ENCODE results near the gene PKD2L1. TPM values are rescaled to one million over a fixed set of nuclear protein-coding genes. Genes with fewer than 3 reads are reported as not detected.

PKD2L1 gene
- total and polyA plus RNA-seq, 2 donors (not counting 1 experiment from before 2014, with no cell fraction given), result 0.37 TPM; not detected in 1

DNA sequence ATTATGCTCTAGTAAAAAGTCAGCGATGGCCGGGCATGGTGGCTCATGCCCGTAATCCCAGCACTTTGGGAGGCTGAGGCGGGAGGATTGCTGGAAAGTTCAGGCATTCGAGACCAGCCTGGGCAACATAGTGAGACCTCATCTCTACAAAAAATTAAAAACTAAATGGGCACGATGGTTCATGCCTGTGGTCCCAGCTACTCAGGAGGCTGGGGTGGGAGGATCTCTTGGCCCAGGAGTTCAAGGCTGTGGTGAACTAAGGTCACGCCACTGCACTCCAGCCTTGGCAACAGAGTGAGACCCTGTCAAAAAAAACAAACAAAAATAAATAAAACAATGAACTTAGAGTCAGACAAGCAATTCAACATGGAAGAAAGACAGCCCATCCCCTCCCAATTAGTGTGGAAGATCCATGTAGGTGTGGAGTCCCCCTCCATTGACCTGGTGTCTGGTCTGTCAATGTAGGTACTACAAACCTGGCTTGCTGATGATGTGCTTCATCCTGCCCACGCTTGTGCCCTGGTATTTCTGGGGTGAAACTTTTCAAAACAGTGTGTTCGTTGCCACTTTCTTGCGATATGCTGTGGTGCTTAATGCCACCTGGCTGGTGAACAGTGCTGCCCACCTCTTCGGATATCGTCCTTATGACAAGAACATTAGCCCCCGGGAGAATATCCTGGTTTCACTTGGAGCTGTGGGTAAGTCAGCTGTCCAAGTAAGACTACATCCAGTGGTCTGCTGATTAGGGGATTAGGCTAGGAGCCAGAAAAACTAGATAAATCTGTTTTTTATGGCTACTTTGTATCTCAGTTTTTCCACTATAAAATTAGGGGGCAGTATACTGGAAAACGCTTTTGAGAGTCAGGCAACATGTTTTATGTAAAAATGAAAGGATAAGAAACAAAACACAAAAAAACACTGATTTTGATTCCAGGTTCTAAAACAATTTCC lies 26.3 kb upstream of the PKD2L1 start:
- intact Hi-C loops (cut with micrococcal nuclease), result no loop called here
- Histone ChIP-seq H3K4me3 (ENCODE audit: control extremely low read depth in 1 of 5, extremely low read depth in 1 of 5, insufficient read depth in 1 of 5, low read depth in 2 of 5, low read length in 4 of 5) (no peak overlapping the region), H3K27me3 (replicated peaks in 1 of 4; ENCODE audit: control extremely low read depth in 1 of 4, control insufficient read depth in 3 of 4, insufficient read depth in 4 of 4, low read length in 3 of 4) (no peaks in the 10 kb centered on the region), H4K20me1 (ENCODE audit: control insufficient read depth, insufficient read depth, low read length, poor library complexity, severe bottlenecking) (no peaks in the 10 kb centered on the region), H3K9me3 (ENCODE audit: control extremely low read depth in 1 of 3, control insufficient read depth in 2 of 3, insufficient read depth in 1 of 3, low read length in 2 of 3) (no peaks in the 10 kb centered on the region), H3K9ac (ENCODE audit: low read length) (no peak overlapping the region), H3K79me2 (ENCODE audit: control insufficient read depth, insufficient read depth, low read length) (no peaks in the 10 kb centered on the region), H2AFZ (ENCODE audit: insufficient read depth, low read depth, low read length, poor library complexity, severe bottlenecking) (no peak overlapping the region), H3K27ac (ENCODE audit: low read length in 2 of 2) (no peak overlapping the region), H3K4me1 (ENCODE audit: control insufficient read depth in 2 of 2, insufficient read depth in 2 of 2, low read length in 2 of 2) (no peaks in the 10 kb centered on the region), H3K36me3 (replicated peaks in 1 of 2; ENCODE audit: control extremely low read depth in 1 of 2, control insufficient read depth in 1 of 2, extremely low read depth in 1 of 2, insufficient read depth in 2 of 2, low read length in 1 of 2) (peaks cover 3 to 4% of the 10 kb centered on the region in 2 experiments), H3K4me2 (replicated peaks; ENCODE audit: low read depth, low read length, poor library complexity, severe bottlenecking) (no peak overlapping the region)
- Mint-ChIP-seq H3K4me1 (no peaks in the 10 kb centered on the region), H3K27me3 (no peaks in the 10 kb centered on the region), H3K4me3 (no peak overlapping the region), H3K9me3 (ENCODE audit: insufficient read depth) (no peaks in the 10 kb centered on the region), H3K27ac (no peak overlapping the region)
- no peak for TF ChIP-seq EZH2 (IDR thresholded peaks at IDR 0.05; ENCODE audit: borderline replicate concordance, insufficient read depth, low read depth, low read length, poor library complexity, severe bottlenecking)
- TF ChIP-seq, protein P1, sequence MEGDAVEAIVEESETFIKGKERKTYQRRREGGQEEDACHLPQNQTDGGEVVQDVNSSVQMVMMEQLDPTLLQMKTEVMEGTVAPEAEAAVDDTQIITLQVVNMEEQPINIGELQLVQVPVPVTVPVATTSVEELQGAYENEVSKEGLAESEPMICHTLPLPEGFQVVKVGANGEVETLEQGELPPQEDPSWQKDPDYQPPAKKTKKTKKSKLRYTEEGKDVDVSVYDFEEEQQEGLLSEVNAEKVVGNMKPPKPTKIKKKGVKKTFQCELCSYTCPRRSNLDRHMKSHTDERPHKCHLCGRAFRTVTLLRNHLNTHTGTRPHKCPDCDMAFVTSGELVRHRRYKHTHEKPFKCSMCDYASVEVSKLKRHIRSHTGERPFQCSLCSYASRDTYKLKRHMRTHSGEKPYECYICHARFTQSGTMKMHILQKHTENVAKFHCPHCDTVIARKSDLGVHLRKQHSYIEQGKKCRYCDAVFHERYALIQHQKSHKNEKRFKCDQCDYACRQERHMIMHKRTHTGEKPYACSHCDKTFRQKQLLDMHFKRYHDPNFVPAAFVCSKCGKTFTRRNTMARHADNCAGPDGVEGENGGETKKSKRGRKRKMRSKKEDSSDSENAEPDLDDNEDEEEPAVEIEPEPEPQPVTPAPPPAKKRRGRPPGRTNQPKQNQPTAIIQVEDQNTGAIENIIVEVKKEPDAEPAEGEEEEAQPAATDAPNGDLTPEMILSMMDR (IDR thresholded peaks at IDR 0.05), result no peak
- POLR2A ChIA-PET, result no interaction called here
- WGBS (ENCODE audit: insufficient coverage), result 100% methylated on average over 7 of the region's 14 CpGs
- CTCF ChIA-PET, result interaction anchor here (0.7 kb wide), 1 partner anchor 501 kb away, joined by 3 read pairs; no protein-coding TSS in a partner anchor
- ATAC-seq (ENCODE audit: low read depth) (no peak), DNase-seq (no peak)

DNA sequence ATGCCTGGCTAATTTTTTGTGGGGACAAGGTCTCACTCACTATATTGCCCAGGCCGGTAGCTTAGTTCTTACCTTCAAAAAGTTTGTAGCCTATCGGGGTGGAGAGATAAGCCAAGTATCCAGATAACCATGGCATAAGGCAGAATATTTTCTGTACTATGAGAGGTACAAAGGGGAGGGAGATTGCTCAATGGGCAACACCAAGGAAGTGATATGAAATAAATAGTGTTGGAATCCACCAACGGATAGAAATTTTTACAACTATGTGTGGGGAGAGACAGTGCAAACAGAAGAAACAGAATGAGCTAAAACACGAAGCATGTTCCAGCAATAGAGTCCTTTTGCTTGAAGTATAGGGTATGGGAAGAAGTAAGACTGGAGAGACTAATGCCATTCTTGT lies 25.1 kb upstream of the PKD2L1 start:
- H3K4me2 ChIP-seq (replicated peaks; ENCODE audit: low read depth, low read length, poor library complexity, severe bottlenecking), result no peak overlapping the region
- peaks cover 3 to 4% of the 10 kb centered on the region in 2 experiments for H3K36me3 ChIP-seq (replicated peaks in 1 of 2; ENCODE audit: control extremely low read depth in 1 of 2, control insufficient read depth in 1 of 2, extremely low read depth in 1 of 2, insufficient read depth in 2 of 2, low read length in 1 of 2)
- WGBS (ENCODE audit: insufficient coverage), result 100% methylated on average over 2 of the region's 4 CpGs
- Mint-ChIP-seq H3K4me1 (no peaks in the 10 kb centered on the region), H3K4me3 (no peak overlapping the region), H3K27ac (no peak overlapping the region), H3K27me3 (no peaks in the 10 kb centered on the region), H3K9me3 (ENCODE audit: insufficient read depth) (no peaks in the 10 kb centered on the region)
- no peak overlapping the region for H3K27ac ChIP-seq (ENCODE audit: low read length in 2 of 2)
- ChIA-PET POLR2A (no interaction called here), CTCF (no interaction called here)
- DNase-seq (no peak), ATAC-seq (ENCODE audit: low read depth) (no peak)
- H3K27me3 ChIP-seq (replicated peaks in 1 of 4; ENCODE audit: control extremely low read depth in 1 of 4, control insufficient read depth in 3 of 4, insufficient read depth in 4 of 4, low read length in 3 of 4), result no peaks in the 10 kb centered on the region
- no peaks in the 10 kb centered on the region for H3K79me2 ChIP-seq (ENCODE audit: control insufficient read depth, insufficient read depth, low read length)
- no peaks in the 10 kb centered on the region for H3K9me3 ChIP-seq (ENCODE audit: control extremely low read depth in 1 of 3, control insufficient read depth in 2 of 3, insufficient read depth in 1 of 3, low read length in 2 of 3)
- no peak overlapping the region for H3K9ac ChIP-seq (ENCODE audit: low read length)
- intact Hi-C loops (cut with micrococcal nuclease), result no loop called here
- no peaks in the 10 kb centered on the region for H4K20me1 ChIP-seq (ENCODE audit: control insufficient read depth, insufficient read depth, low read length, poor library complexity, severe bottlenecking)
- no peak overlapping the region for H3K4me3 ChIP-seq (ENCODE audit: control extremely low read depth in 1 of 5, extremely low read depth in 1 of 5, insufficient read depth in 1 of 5, low read depth in 2 of 5, low read length in 4 of 5)
- TF ChIP-seq, protein P1 (IDR thresholded peaks at IDR 0.05), result no peak
- no peak for TF ChIP-seq EZH2 (IDR thresholded peaks at IDR 0.05; ENCODE audit: borderline replicate concordance, insufficient read depth, low read depth, low read length, poor library complexity, severe bottlenecking)
- H2AFZ ChIP-seq (ENCODE audit: insufficient read depth, low read depth, low read length, poor library complexity, severe bottlenecking), result no peak overlapping the region
- no peaks in the 10 kb centered on the region for H3K4me1 ChIP-seq (ENCODE audit: control insufficient read depth in 2 of 2, insufficient read depth in 2 of 2, low read length in 2 of 2)

All from B cell (primary cell).